Measurements from ENCODE around the gene MMP15.
A peak's percentile ranks its signal among the peaks of the same experiment; 100 is the strongest.
"Not testable (repeated sequence)": the region's sequence is repeated elsewhere in the genome, so short reads cannot be mapped to it uniquely, and the experiment has no call there.

The MMP15 gene

DNA sequence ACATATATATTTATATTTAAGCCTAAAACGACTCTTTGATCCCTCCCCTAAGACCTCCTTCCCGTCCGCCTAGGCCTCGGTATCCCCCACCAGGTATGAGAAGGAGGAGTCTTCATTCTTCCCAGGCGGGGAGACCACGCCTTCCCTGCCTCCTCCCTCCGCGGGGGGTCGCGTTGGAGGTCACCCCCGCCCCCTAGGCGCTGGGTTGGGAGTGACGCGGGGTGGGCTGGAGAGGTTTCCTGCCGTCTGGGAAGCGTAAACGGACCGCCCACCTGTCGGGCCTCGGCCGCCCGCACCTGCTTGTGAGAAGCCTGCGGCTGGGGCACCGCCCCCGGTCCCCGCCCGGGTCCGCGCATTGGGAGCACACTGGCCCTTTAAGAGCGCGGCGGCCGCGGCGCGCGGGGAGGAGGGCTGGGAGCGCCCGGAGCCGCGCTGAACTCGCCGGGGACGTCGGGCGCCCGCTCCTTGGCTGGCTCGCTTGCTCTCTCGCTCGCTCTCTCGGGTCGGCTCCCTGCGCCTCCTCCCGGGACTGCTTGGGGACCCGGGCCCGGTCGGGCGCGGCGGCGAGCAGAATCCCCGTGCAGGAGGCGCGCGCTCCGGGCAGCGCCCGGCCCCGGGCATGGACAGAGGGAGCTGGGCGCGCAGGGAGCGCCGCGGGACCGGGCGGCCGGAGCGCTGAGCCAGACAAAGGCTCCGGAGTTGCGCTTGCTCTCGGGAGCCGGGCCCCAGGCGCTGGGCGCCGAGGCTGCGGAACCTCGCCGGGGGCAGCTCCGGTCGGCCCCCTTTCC is at the start of gene MMP15:
MMP15 (plus strand) TSS at position 404 of the 788 bp plus-strand sequence. CDS start 597 bp downstream, outside the sequence.
- H3K4me3 ChIP-seq (replicated peaks; ENCODE audit: low read depth, low read length): peak within 1 kb of the TSS; percentile 42
- TF ChIP-seq, protein P1, sequence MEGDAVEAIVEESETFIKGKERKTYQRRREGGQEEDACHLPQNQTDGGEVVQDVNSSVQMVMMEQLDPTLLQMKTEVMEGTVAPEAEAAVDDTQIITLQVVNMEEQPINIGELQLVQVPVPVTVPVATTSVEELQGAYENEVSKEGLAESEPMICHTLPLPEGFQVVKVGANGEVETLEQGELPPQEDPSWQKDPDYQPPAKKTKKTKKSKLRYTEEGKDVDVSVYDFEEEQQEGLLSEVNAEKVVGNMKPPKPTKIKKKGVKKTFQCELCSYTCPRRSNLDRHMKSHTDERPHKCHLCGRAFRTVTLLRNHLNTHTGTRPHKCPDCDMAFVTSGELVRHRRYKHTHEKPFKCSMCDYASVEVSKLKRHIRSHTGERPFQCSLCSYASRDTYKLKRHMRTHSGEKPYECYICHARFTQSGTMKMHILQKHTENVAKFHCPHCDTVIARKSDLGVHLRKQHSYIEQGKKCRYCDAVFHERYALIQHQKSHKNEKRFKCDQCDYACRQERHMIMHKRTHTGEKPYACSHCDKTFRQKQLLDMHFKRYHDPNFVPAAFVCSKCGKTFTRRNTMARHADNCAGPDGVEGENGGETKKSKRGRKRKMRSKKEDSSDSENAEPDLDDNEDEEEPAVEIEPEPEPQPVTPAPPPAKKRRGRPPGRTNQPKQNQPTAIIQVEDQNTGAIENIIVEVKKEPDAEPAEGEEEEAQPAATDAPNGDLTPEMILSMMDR (IDR thresholded peaks at IDR 0.05; ENCODE audit: low read depth, low read length, missing control alignments): no peak
- DNase-seq (ENCODE audit: extremely low read depth, low read depth): no peak

DNA sequence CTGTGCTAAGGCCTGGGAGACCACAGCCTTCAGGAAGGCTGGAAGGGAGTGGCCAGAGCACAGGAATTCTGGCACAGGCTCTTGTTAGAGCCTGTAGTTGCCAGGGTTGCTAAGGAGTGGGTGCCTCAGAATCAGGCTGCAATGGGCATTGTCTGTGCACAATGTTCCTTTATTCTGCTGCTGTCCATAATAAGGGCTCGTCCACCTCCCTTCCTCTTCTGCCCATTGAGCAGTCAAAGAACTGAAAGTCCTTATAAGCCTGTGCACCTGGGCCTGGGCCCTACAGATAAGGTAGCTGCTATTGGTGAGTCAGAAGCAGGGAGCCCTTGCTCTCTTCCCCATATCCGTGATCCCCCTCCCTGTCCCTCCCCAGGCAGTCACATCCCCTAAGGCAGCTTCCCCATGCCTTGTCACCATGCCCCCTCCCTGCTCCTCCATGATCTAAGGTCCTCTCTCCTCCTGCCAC is 49.2 kb upstream of the MMP15 start:
- TF ChIP-seq, protein P1 (IDR thresholded peaks at IDR 0.05; ENCODE audit: low read depth, low read length, missing control alignments): no peak

GRCh38 chr16:57977418-57978069 is 48.0 kb upstream of the MMP15 start:
- H3K4me3 ChIP-seq (replicated peaks; ENCODE audit: low read depth, low read length): no peak overlapping the region
- TF ChIP-seq, protein P1 (IDR thresholded peaks at IDR 0.05; ENCODE audit: low read depth, low read length, missing control alignments): no peak
- no peak for DNase-seq (ENCODE audit: extremely low read depth, low read depth)

More for the DNA sequence above, 49.2 kb upstream of the MMP15 start:
- DNase-seq (ENCODE audit: extremely low read depth, low read depth): no peak
- H3K4me3 ChIP-seq (replicated peaks; ENCODE audit: low read depth, low read length): no peak overlapping the region

GRCh38 chr16:57978070-57978465 is 47.5 kb upstream of the MMP15 start:
- H3K4me3 ChIP-seq (replicated peaks; ENCODE audit: low read depth, low read length); DNase-seq (ENCODE audit: extremely low read depth, low read depth): not testable (repeated sequence)

GRCh38 chr16:57979006-57979585 is 46.5 kb upstream of the MMP15 start:
- DNase-seq (ENCODE audit: extremely low read depth, low read depth): no peak
- TF ChIP-seq, protein P1 (IDR thresholded peaks at IDR 0.05; ENCODE audit: low read depth, low read length, missing control alignments): no peak
- no peak overlapping the region for H3K4me3 ChIP-seq (replicated peaks; ENCODE audit: low read depth, low read length)

DNA sequence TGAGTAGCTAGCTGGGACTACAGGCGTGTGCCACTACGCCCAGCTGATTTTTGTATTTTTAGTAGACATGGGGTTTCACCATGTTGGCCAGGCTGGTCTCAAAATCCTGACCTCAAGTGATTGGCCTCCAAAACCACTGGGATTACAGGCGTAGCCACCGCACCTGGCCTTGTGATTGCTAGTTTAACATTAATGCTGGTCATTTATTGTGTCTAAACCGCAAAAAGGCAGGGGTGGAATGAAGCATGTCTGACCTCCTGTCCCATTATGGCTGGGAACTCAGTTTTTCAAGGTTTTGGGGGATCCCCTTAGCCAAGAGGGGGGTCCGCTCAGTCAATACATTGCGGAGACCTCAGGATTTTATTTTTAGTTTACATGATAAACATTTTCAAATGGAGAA is 43.9 kb upstream of the MMP15 start:
- TF ChIP-seq, protein P1 (IDR thresholded peaks at IDR 0.05; ENCODE audit: low read depth, low read length, missing control alignments): no peak
- no peak for DNase-seq (ENCODE audit: extremely low read depth, low read depth)
- H3K4me3 ChIP-seq (replicated peaks; ENCODE audit: low read depth, low read length): no peak overlapping the region

DNA sequence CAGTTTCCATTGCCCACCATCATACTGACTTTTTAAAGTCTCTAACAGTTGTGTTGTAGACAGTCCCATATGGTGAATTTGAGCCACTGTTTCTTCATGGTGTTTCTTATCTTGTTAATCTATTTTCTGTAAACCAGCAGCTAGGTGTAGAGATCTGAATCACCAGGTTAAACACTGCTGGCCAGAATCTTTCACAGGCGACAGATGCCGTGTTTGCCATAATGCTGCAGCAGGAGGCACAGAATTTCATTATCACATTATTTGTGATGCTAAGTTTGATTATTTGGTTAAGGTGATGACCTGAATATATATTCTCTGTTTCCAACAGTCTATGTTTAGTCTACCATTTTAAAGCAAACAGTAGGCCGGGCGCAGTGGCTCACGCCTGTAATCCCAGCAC is 43.2 kb upstream of the MMP15 start:
- H3K4me3 ChIP-seq (replicated peaks; ENCODE audit: low read depth, low read length): no peak overlapping the region
- no peak for DNase-seq (ENCODE audit: extremely low read depth, low read depth)
- TF ChIP-seq, protein P1 (IDR thresholded peaks at IDR 0.05; ENCODE audit: low read depth, low read length, missing control alignments): no peak
